Heart left ventricle (tissue), 16 donors: ENCODE results near the gene VPS39. TPM values are rescaled to one million over a fixed set of nuclear protein-coding genes. Genes with fewer than 3 reads are reported as not detected.
A peak's percentile ranks its signal among the peaks of the same experiment; 100 is the strongest.

ENCODE experiments used
- ATAC-seq, 4 donors: fragments of 200-7000 bp; cut with Tn5 transposase; one replicate each; pipeline ENCODE4 v1.9.1; 2020 to 2022; ENCODE audit warnings: moderate library complexity in 4 of 4, mild to moderate bottlenecking in 3 of 4, moderate number of reproducible peaks in 1 of 4
- DNase-seq, 5 donors: peaks; one replicate each; pipeline ENCODE4 v3.0.0-alpha.2; 2020
- H3K27ac ChIP-seq, 12 donors: fragments of 200-600 bp; sonication (generic) in 4 of 12; one replicate each; pipeline versions ENCODE4 v1.5.0 to v1.8.0; 2016 to 2022; ENCODE audit warnings: mild to moderate bottlenecking in 2 of 12
- H3K27me3 ChIP-seq, 9 donors: fragments of 200-600 bp; sonication (generic) in 2 of 9; one replicate each; pipeline versions ENCODE4 v1.5.1 to v1.8.0; 2016 to 2022; ENCODE audit warnings: mild to moderate bottlenecking in 3 of 9
- H3K36me3 ChIP-seq, 9 donors: fragments of 200-600 bp; sonication (generic) in 2 of 9; one replicate each; pipeline versions ENCODE4 v1.5.0 to v1.8.0; 2018 to 2022; ENCODE audit warnings: mild to moderate bottlenecking in 2 of 9
- H3K4me1 ChIP-seq, 12 donors: fragments of 200-600 bp; sonication (generic) in 4 of 12; one replicate each; pipeline versions ENCODE4 v1.5.0 to v1.8.0; 2016 to 2022; ENCODE audit warnings: mild to moderate bottlenecking in 3 of 12
- H3K4me3 ChIP-seq, 12 donors: fragments of 200-600 bp; sonication (generic) in 4 of 12; one replicate each; pipeline versions ENCODE4 v1.5.0 to v1.8.0; 2017 to 2022; ENCODE audit warnings: mild to moderate bottlenecking in 9 of 12, moderate library complexity in 4 of 12
- H3K9me3 ChIP-seq, 12 donors: fragments of 200-600 bp; sonication (generic) in 4 of 12; one replicate each; pipeline versions ENCODE4 v1.5.0 to v1.8.0; 2016 to 2022; ENCODE audit warnings: mild to moderate bottlenecking in 1 of 12
- CTCF ChIP-seq, 12 donors: fragments of 200-600 bp; sonication (generic) in 4 of 12; IDR thresholded peaks; one replicate each; pipeline versions ENCODE4 v1.5.0 to v1.8.0; 2018 to 2022; ENCODE audit warnings: antibody characterized with exemption in 12 of 12, mild to moderate bottlenecking in 5 of 12
- POLR2A ChIP-seq, 2 donors: fragments of 450-650 bp; IDR thresholded peaks; one replicate each; pipeline ENCODE4 v1.6.1; 2017; ENCODE audit warnings: antibody characterized with exemption in 2 of 2, mild to moderate bottlenecking in 2 of 2, moderate library complexity in 2 of 2
- WGBS, 4 donors: extraction: QIAGEN DNeasy Blood & Tissue Kit in 2 of 4; methylation state at CpG; one replicate each; pipeline versions ENCODE4 v1.1.5 to v1.1.7; 2013 to 2018; 5-methylcytosine and 5-hydroxymethylcytosine counted together
- intact Hi-C, 10 donors: fragments of 100-400 bp; cut with DNase I; formaldehyde crosslinking; loops; one replicate each; pipeline versions ENCODE4 v1.11.1 to v1.14.2; 2022
- polyA plus RNA-seq, 2 donors: library from polyadenylated mRNA; stranded (reverse); fragments of 200-250 nt; gene quantifications; one replicate each; pipeline ENCODE4 v1.2.3, GENCODE V29; 2013
- total RNA-seq, 9 donors: library from RNA; depleted of rRNA in 2 of 9; stranded (reverse); fragments of >200 nt in 2 of 9; fragmentation: NEBNext Ultra II Directional in 3 of 9; extraction: Animal tissue kit (Norgen Biotek cat#: 25700) in 3 of 9; gene quantifications; one replicate each; pipeline versions ENCODE4 v1.1.0 to v1.2.4, GENCODE V29; 2016 to 2023
- donor health status: ischemic (EF 13 %, LVEDD 7.1; RV severe dilation, severe dysfunction).
- donor health status: healthy with polysubstance abuse.
- donor health status: DM: no; HTN: yes; CAD: no.
- donor health status: DM: no; HTN: no; CAD: no.
- donor health status: ischemic (EF 25% LVEDD 6.9; RV normal size, moderate dysfunction).
- donor health status: ischemic (EF 25% LVEDD 5.7; RV mildly dilated, moderate dysfunction).
- donor health status: healthy.
- donor health status: DM: yes; HTN: yes; CAD: no.
- donor health status: ischemic (EF 35%, LVEDD 5.7; RV mildly dilated, moderate dysfunction).
- donor health status: nonischemic (EF 11% LVEDD 7.7; RV severe dilation, severe dysfunction).
- donor health status: DM: yes; HTN: yes; CAD: no.
- donor health status: PGD.
- donor health status: ischemic (EF 29% LVEDD 5.4; RV normal size, mild dysfunction).
- donor health status: nonischemic (EF 23%, LVEDD 6.1; RV moderate dilation, normal function).

VPS39 gene
- total and polyA plus RNA-seq, 11 donors, result 33.8 to 59.9 (median 48.0) TPM

GRCh38 chr15:42210696-42211095 is 2.6 kb upstream of the VPS39 start:
- ATAC-seq, result no peak
- no peak overlapping the region for H3K4me3 ChIP-seq
- TF ChIP-seq POLR2A (IDR thresholded peaks at IDR 0.05), result no peak
- TF ChIP-seq CTCF (IDR thresholded peaks at IDR 0.05), result no peak
- H3K27me3 ChIP-seq, result no peaks in the 10 kb centered on the region
- H3K9me3 ChIP-seq, result no peaks in the 10 kb centered on the region
- intact Hi-C loops, result loop anchor here in 1 of 10 donors (5.0 kb wide), 1 partner anchor 57 kb away; no protein-coding TSS in a partner anchor
- H3K4me1 ChIP-seq, result peaks cover 0 to 24% (median 18%) of the 10 kb centered on the region in 12 donors
- H3K27ac ChIP-seq, result no peak overlapping the region
- 90 to 95% (median 93%) methylated on average over 4 of the region's 4 CpGs for WGBS, 4 donors
- no peak for DNase-seq
- peaks cover 0 to 67% (median 58%) of the 10 kb centered on the region in 9 donors for H3K36me3 ChIP-seq

- ATAC-seq (no peak), DNase-seq (no peak)
- H3K27ac ChIP-seq, result no peak overlapping the region
- H3K4me1 ChIP-seq, result peaks cover 0 to 35% (median 18%) of the 10 kb centered on the region in 12 donors
- H3K9me3 ChIP-seq, result no peaks in the 10 kb centered on the region
- peaks cover 0 to 35% (median 16%) of the 10 kb centered on the region in 9 donors for H3K36me3 ChIP-seq
- H3K4me3 ChIP-seq, result peak overlapping the region in 2 of 12 donors; percentile 76 to 98
- H3K27me3 ChIP-seq, result no peaks in the 10 kb centered on the region
- intact Hi-C loops, result no loop called here
- TF ChIP-seq POLR2A (IDR thresholded peaks at IDR 0.05), result no peak
- no peak for TF ChIP-seq CTCF (IDR thresholded peaks at IDR 0.05)
- 70 to 85% (median 80%) methylated on average over 4 of the region's 4 CpGs for WGBS, 4 donors
Observed at GRCh38 chr15:42206406-42206805, 1.7 kb downstream of the VPS39 start.

GRCh38 chr15:42203891-42204290 is 4.2 kb downstream of the VPS39 start:
- DNase-seq (no peak), ATAC-seq (no peak)
- peaks cover 0 to 31% (median 10%) of the 10 kb centered on the region in 9 donors for H3K36me3 ChIP-seq
- H3K9me3 ChIP-seq, result no peaks in the 10 kb centered on the region
- no peak overlapping the region for H3K27ac ChIP-seq
- H3K4me1 ChIP-seq, result peaks cover 0 to 35% (median 18%) of the 10 kb centered on the region in 12 donors
- intact Hi-C loops, result no loop called here
- no peaks in the 10 kb centered on the region for H3K27me3 ChIP-seq
- 87 to 94% (median 92%) methylated on average over 3 of the region's 3 CpGs for WGBS, 4 donors
- H3K4me3 ChIP-seq, result no peak overlapping the region
- TF ChIP-seq CTCF (IDR thresholded peaks at IDR 0.05) (no peak), POLR2A (IDR thresholded peaks at IDR 0.05) (no peak)

- DNase-seq (no peak), ATAC-seq (no peak)
- Histone ChIP-seq H3K4me3 (no peak overlapping the region), H3K27ac (no peak overlapping the region), H3K27me3 (no peaks in the 10 kb centered on the region), H3K36me3 (peaks cover 0 to 43% (median 23%) of the 10 kb centered on the region in 9 donors), H3K4me1 (peaks cover 0 to 30% (median 15%) of the 10 kb centered on the region in 12 donors), H3K9me3 (no peaks in the 10 kb centered on the region)
- intact Hi-C loops, result no loop called here
- TF ChIP-seq POLR2A (IDR thresholded peaks at IDR 0.05) (no peak), CTCF (IDR thresholded peaks at IDR 0.05) (no peak)
- 64 to 68% (median 67%) methylated on average over 2 of the region's 2 CpGs for WGBS, 4 donors
Observed at GRCh38 chr15:42202653-42203052, 5.5 kb downstream of the VPS39 start.
